Activated CD8-positive, alpha-beta T cell treated with anti-CD3 and anti-CD28 coated beads, Interleukin-2, amount 10 ng/mL, durations not matched to agents 7 days and 5 days (primary cell): ENCODE results near the gene OSBPL2. TPM values are rescaled to one million over a fixed set of nuclear protein-coding genes. Genes with fewer than 3 reads are reported as not detected.

Experiments
- ATAC-seq: fragments of 150-1000 bp; cut with Tn5 transposase; one replicate; pipeline ENCODE4 v1.10.0; 2021; ENCODE audit warnings: moderate library complexity
- CTCF ChIA-PET: fragments of 350-600 bp; sonication (Branson Sonifier 250); formaldehyde crosslinking; loops from one replicate; lab custom pipeline; 2021; ENCODE audit warnings: antibody characterized with exemption; lab: Charles Lee
- POLR2A ChIA-PET: fragments of 350-600 bp; sonication (Branson Sonifier 250); formaldehyde crosslinking; loops from one replicate; lab custom pipeline; 2021; ENCODE audit warnings: antibody characterized with exemption; lab: Charles Lee
- DNase-seq: peaks from one replicate; pipeline ENCODE4 v3.0.0-alpha.2; 2020
- H3K27ac Mint-ChIP-seq: one replicate; pipeline ENCODE4 v1.8.0; 2021; ENCODE audit warnings: mild to moderate bottlenecking, mixed read lengths
- H3K27me3 Mint-ChIP-seq: one replicate; pipeline ENCODE4 v1.8.0; 2021; ENCODE audit warnings: low read depth, mixed read lengths
- H3K36me3 Mint-ChIP-seq: one replicate; pipeline ENCODE4 v1.8.0; 2021; ENCODE audit warnings: low read depth, mixed read lengths
- H3K4me1 Mint-ChIP-seq: one replicate; pipeline ENCODE4 v1.8.0; 2021; ENCODE audit warnings: low read depth, mixed read lengths
- H3K4me3 Mint-ChIP-seq: one replicate; pipeline ENCODE4 v1.8.0; 2021; ENCODE audit warnings: mild to moderate bottlenecking, mixed read lengths
- H3K9me3 Mint-ChIP-seq: one replicate; pipeline ENCODE4 v1.8.0; 2022; ENCODE audit warnings: mixed read lengths; ENCODE audit not compliant: insufficient read depth
- total RNA-seq, 2 experiments: library from RNA; stranded (reverse); gene quantifications; one replicate each; pipeline ENCODE4 v1.2.3, GENCODE V29; 2021

OSBPL2 gene
- total RNA-seq, 2 experiments from 2014 or later = 24.1 to 26.4 TPM

DNA sequence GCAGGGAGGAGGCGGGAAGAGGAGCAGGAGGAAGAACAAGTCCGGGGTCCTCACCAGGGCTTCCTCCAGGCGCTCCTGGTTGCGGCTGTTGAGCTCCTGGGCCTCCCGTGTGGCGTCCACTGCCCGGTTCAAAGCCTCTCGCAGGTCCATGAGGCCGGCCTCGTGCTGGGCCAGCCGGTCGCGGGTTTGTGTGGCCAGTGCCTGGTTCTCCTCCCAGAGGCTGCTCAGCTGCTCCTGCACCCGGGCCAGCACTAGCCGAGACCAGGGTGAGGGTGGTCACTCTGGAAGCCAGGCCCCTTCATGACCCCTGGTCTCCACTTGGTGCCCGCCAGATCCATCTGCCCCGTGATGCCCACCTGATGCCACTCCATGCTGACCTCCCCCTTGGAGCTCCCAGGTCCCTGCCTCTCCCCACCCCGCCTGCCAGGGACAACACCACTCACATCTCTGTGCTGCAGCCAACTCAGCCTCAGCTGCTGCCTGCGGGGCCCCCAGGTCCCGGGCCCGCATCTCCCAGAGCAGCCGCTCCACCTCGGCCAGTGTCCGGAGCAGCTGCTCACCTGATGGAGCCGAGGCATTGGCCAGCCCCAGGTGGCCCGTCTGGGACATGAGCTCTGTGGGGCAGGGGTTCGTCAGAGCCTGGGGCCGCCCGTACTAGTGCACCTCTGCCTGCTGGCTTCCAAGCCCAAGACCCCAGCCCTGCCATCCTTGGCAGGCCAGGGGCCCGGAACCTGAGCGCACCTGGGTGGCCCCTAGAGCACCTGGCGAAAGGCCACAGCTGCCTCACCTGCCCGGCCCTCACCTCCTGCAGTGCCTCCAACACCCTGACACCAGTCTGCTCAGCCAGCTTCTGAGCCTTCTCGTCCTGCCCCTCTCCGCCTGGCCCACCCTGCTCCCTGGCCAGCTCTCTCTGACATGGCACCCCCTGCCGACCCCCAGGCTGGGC, 80.4 kb downstream of the OSBPL2 start:
- H3K27me3 Mint-ChIP-seq = no peaks in the 10 kb centered on the region

DNA sequence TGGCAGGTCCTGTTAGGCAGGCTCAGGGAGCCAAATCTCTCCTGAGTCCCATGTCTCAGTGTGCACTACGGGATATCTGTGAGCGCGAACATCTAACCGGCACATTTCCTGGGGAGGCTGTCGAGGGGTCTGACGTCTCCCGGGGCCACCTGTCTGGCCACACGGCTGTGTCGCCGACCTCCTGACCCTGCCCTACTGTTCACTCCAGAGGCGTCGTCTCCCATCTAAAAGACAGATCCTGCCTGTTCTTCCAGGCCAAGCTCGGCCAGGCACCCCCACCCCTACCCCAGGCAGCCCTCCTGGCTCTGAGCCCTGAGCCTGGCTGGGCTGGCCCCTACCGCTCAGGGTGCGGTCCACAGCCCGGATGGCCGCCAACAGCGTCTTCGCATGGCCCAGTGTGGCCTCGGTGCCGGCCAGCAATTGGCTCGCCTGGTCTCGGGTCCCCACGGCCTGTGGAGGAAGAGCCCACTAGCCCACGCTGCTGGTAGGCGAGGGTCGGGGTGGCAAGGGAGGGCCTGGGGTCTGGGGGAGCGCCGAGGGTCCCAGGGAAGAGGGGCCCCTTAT, 81.1 kb downstream of the OSBPL2 start:
- no peaks in the 10 kb centered on the region for H3K4me1 Mint-ChIP-seq
- H3K36me3 Mint-ChIP-seq = no peaks in the 10 kb centered on the region
- DNase-seq (no peak), ATAC-seq (no peak)
- no peak overlapping the region for H3K4me3 Mint-ChIP-seq
- H3K9me3 Mint-ChIP-seq = no peaks in the 10 kb centered on the region
- CTCF ChIA-PET = no interaction called here
- POLR2A ChIA-PET = no interaction called here
- H3K27me3 Mint-ChIP-seq = no peaks in the 10 kb centered on the region
- H3K27ac Mint-ChIP-seq = no peak overlapping the region

More for the DNA sequence above, 80.4 kb downstream of the OSBPL2 start:
- DNase-seq = no peak
- Mint-ChIP-seq H3K4me1 (no peaks in the 10 kb centered on the region), H3K4me3 (no peak overlapping the region), H3K9me3 (no peaks in the 10 kb centered on the region), H3K36me3 (no peaks in the 10 kb centered on the region), H3K27ac (no peak overlapping the region)
- peak; percentile 31 for ATAC-seq
- CTCF ChIA-PET = no interaction called here
- POLR2A ChIA-PET = no interaction called here

DNA sequence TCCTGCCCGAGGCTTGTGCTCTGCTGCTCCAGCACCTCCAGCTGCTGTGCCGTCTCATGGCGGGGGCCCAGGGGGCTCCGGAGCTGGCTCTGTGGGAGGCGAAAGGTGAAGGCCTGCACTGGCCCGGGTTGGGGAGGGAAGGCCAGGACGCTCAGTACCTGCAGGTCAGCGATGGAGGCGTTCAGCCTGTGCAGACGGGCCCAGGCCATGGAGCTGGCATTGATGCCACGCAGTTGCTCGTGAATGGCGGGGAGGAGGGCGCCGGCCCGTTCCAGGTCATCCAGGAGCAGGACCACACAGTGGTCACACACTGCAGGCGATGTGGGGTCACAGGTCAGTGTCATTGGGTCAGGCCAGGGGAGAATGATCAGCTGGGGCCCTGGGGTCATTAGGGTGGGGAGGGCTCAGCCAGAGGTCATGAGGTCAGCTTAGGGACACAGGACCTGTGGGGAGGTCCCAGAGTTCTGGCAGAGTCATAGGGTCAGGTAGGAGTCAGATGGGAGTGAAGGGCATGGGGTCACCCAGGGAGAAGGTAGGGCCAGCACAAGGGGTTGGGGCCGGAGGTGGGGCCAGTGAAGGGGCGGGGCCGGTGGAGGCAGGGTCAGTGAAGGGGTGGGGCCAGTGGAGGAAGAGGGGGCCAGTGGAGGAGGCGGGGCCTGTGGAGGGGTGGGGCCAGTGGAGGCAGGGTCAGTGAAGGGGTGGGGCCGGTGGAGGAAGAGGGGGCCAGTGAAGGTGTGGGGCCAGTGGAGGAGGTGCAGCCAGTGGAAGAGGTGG, 82.4 kb downstream of the OSBPL2 start:
- DNase-seq = peak; percentile 27
- CTCF ChIA-PET = interaction anchor here (0.6 kb wide), 1 partner anchor 20 kb away, joined by 4 read pairs; no protein-coding TSS in a partner anchor

DNA sequence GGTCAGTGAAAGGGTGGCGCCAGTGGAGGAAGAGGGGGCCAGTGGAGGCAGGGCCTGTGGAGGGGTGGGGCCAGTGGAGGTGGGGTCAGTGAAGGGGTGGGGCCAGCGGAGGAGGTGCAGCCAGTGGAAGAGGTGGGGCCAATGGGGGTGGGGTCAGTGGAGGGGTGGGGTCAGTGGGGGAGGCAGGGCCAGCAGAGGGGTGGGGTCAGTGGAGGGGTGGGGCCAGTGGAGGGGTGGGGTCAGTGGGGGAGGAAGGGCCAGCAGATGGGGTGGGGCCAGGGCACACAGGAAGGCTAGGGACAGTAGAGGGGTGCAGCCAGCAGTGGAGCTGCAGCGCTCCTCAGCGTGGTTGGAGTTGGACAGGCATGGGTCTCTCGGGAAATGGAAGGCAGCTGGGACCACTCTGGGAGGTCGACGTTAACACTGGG, 83.2 kb downstream of the OSBPL2 start:
- no peaks in the 10 kb centered on the region for H3K27me3 Mint-ChIP-seq

More for the DNA sequence above, 82.4 kb downstream of the OSBPL2 start:
- no peak overlapping the region for H3K4me3 Mint-ChIP-seq
- no peaks in the 10 kb centered on the region for H3K36me3 Mint-ChIP-seq
- ATAC-seq = peak; percentile 17
- no peaks in the 10 kb centered on the region for H3K9me3 Mint-ChIP-seq
- no peaks in the 10 kb centered on the region for H3K27me3 Mint-ChIP-seq
- H3K4me1 Mint-ChIP-seq = no peaks in the 10 kb centered on the region
- H3K27ac Mint-ChIP-seq = no peak overlapping the region
- POLR2A ChIA-PET = no interaction called here

DNA sequence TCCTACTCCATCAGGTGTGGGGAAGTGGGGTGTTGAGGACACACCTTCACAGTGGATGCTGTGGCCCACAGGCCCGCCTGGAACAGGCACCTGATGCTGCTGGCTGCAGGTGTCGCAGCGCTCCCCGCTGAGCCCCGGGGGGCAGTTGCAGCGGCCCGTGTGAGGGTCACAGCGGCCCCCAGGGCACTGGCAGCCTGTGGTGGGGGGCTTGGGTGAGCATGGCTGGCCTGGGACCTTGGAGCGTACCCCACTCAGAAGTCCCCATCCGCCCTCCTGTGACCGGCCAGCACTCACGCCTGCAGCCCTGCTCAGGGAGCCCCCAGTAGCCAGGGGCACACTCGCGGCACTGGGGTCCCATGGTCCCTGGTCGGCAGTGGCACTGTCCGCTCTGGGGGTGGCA, 83.7 kb downstream of the OSBPL2 start:
- no peak for DNase-seq
- Mint-ChIP-seq H3K36me3 (no peaks in the 10 kb centered on the region), H3K4me1 (no peaks in the 10 kb centered on the region), H3K27ac (no peak overlapping the region), H3K9me3 (no peaks in the 10 kb centered on the region), H3K27me3 (no peaks in the 10 kb centered on the region), H3K4me3 (no peak overlapping the region)
- CTCF ChIA-PET = no interaction called here
- ATAC-seq = no peak
- POLR2A ChIA-PET = no interaction called here

More for the DNA sequence above, 83.2 kb downstream of the OSBPL2 start:
- peak; percentile 31 for DNase-seq
- no peak overlapping the region for H3K27ac Mint-ChIP-seq
- H3K36me3 Mint-ChIP-seq = no peaks in the 10 kb centered on the region
- POLR2A ChIA-PET = no interaction called here
- no peak for ATAC-seq
- no peak overlapping the region for H3K4me3 Mint-ChIP-seq
- CTCF ChIA-PET = no interaction called here
- H3K9me3 Mint-ChIP-seq = no peaks in the 10 kb centered on the region
- H3K4me1 Mint-ChIP-seq = no peaks in the 10 kb centered on the region

DNA sequence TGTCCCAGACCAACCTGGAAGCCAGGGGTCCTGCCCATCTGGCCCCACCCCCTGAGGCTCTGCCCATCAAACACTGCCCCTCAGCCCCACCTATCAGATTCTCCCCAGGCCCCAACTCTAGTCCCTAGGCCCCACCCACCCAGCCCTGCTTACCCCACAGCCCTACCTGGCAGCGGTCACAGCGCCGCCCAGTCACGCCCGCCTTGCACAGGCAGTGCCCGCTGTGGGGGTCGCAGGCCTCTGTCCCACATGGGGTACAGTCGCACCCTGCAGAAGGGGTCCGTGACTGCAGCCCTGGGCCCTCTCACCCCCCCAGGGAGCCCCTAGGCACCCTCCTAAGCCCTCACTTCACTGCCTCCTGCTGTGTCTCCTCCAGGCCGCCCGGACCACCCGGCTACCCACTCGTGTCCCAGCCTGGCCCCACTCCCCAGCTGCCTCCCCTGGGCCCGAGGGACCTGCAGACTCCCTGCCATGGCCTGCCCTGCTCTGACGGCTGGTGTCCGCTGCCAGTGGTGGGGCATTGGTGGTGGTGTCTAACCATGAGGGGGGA, 84.2 kb downstream of the OSBPL2 start:
- ATAC-seq (no peak), DNase-seq (no peak)
- ChIA-PET CTCF (no interaction called here), POLR2A (no interaction called here)
- Mint-ChIP-seq H3K27me3 (no peaks in the 10 kb centered on the region), H3K4me3 (no peak overlapping the region), H3K9me3 (no peaks in the 10 kb centered on the region), H3K36me3 (no peaks in the 10 kb centered on the region), H3K4me1 (no peaks in the 10 kb centered on the region), H3K27ac (no peak overlapping the region)

DNA sequence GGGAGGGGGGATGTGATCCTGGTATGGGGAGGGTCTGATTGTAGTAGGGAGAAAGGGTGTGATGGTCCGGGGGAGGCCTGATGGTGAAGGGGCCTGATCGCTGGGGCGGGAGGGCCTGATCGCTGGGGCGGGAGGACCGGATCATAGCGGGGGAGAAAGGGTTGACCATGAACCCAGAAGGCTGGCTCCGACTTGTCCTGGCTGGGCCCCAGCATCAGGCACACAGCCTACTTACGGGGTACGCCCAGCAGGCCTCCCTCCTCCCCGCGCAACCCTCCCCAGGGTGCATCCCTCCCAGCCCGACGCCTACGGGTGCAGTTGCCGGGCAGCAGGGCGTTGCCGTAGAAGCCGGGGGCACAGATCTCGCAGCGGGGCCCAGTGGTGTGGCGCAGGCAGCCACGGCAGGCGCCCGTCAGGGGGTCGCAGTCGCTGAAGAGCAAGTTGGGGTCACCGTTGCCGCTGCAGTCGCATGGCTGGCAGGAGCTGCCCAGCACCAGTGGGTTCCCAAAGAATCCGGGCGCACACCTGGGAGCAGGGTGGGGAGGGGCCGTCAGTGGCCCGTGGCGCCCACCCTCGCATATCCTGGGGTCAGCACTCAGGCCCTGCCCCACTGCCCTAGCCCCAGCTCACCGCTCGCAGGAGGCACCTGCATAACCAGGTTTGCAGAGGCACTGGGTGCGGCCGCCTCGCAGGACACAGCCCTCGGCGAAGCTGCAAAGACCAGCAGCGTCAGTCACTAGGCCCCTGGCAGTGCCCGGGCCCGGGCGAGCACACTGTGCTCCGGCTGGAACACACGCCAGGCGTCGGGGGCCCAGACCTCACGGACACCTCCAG, 85.0 kb downstream of the OSBPL2 start:
- ATAC-seq (no peak), DNase-seq (no peak)
- ChIA-PET POLR2A (no interaction called here), CTCF (no interaction called here)
- Mint-ChIP-seq H3K36me3 (no peaks in the 10 kb centered on the region), H3K4me1 (no peaks in the 10 kb centered on the region), H3K27me3 (no peaks in the 10 kb centered on the region), H3K9me3 (no peaks in the 10 kb centered on the region), H3K27ac (no peak overlapping the region), H3K4me3 (no peak overlapping the region)

DNA sequence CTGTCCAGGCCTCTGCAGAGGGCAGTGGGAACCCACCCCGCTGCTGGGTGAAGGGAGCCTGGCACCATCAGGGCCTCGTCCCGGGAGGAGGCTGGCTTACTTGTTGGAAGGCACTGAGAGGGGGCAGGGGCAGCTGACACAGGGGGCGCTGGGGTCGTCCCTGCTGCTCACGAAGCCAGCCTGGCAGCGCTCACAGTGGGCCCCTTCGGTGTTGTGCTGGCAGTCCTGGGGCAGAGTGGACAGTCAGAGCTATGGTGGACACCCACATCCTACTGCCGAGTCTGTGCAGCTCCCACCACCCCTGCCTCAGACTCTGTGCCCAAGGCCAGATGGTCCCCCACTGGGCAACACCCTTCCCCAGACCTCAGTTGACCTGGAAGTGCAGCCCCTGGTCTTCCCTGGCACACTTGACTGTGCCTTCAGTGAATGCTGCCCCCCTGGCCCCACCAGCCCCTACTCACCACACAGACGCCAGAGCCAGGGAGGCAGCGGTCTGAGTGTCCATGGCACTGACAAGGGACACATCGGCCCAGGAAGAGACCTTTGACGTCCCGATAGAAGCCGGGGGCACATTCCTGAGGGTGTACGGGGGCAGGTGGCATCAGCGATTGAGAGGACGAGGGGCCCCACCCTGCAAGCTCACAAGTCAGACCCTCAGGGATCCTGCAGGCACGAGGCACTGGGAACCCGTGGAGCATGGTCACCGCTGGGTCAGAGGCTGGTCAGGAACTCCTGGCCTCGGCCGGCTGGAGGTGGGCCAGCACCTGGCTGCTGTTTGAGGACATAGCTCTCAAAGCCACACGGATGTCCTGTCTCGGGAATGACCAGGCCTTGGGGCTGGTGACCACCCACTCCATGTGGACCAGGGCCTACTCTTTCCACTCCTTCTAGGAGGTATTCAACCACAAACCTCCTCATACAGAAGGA, 85.9 kb downstream of the OSBPL2 start:
- H3K4me3 Mint-ChIP-seq = no peak overlapping the region
- CTCF ChIA-PET = no interaction called here

DNA sequence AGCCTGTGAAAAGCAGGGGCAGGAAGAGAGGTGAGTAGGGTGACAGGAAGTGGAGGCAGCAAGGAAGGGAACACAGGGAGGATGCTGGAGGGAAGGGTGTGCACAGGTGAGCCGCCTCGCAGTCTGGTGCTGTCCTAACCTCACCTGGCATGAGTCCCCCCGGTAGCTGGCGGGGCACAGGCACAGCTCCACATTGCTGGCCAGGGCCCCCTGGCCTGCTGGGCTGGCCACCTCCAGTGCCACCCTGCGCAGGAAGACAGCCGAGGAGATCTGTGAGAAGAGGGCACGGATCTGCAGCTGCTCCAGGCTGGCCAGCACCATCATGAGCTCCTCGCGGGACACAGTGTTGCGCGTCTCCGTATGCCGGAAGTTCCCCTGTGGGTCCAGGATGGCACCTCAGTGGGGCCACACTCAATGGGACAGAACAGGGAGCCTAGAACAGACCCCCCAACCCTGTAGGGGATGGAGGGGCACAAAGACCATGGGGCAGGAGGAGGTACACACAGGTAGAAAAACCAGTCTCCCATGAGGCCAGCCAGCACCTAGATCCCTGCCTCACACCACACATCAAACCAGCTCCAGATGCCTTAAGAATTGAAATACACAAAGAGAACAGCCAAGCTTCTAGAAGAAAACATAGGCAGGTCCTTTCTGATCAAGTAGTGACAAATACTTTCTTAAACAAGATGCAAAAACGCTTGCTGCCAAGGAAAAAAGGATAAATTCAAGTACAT, 87.0 kb downstream of the OSBPL2 start:
- POLR2A ChIA-PET = no interaction called here
- no peaks in the 10 kb centered on the region for H3K9me3 Mint-ChIP-seq
- CTCF ChIA-PET = no interaction called here
- no peaks in the 10 kb centered on the region for H3K36me3 Mint-ChIP-seq
- no peak overlapping the region for H3K4me3 Mint-ChIP-seq
- DNase-seq = no peak
- H3K27me3 Mint-ChIP-seq = no peaks in the 10 kb centered on the region
- no peak overlapping the region for H3K27ac Mint-ChIP-seq
- H3K4me1 Mint-ChIP-seq = no peaks in the 10 kb centered on the region
- ATAC-seq = no peak

More for the DNA sequence above, 85.9 kb downstream of the OSBPL2 start:
- POLR2A ChIA-PET = interaction anchor here (0.6 kb wide), 1 partner anchor 141 kb away, joined by 3 read pairs; no protein-coding TSS in a partner anchor
- DNase-seq (no peak), ATAC-seq (no peak)
- Mint-ChIP-seq H3K27ac (no peak overlapping the region), H3K36me3 (no peaks in the 10 kb centered on the region), H3K27me3 (no peaks in the 10 kb centered on the region), H3K4me1 (no peaks in the 10 kb centered on the region), H3K9me3 (no peaks in the 10 kb centered on the region)

DNA sequence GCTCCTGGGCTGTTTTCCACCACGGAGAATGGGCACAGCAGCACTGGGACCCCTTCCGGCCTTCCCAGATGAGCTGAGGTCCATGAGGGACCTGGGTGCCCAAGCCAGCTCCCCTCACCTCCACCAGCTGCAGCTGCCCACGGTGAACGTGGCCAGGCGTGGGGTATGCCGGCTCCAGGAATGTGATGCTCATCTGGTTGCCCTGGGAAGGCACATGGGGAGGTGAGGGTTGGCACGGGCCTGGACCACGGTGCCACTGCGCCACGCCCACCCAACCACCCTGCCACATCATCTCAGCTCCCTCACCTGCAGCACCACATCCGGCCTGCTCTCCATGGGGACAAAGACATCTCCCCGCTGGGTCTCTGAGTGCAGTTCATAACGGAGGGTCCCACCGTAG, 88.2 kb downstream of the OSBPL2 start:
- Mint-ChIP-seq H3K27ac (no peak overlapping the region), H3K4me1 (no peaks in the 10 kb centered on the region), H3K4me3 (no peak overlapping the region), H3K27me3 (no peaks in the 10 kb centered on the region), H3K9me3 (no peaks in the 10 kb centered on the region), H3K36me3 (no peaks in the 10 kb centered on the region)
- DNase-seq (no peak), ATAC-seq (no peak)
- ChIA-PET POLR2A (no interaction called here), CTCF (no interaction called here)
